Activated naive CD8-positive, alpha-beta T cell treated with anti-CD3 and anti-CD28 coated beads for 36 hours (primary cell): Measurements from ENCODE around the gene DLG4. TPM values are rescaled to one million over a fixed set of nuclear protein-coding genes. Genes with fewer than 3 reads are reported as not detected.

ENCODE experiments used
- DNase-seq: peaks from one replicate; pipeline ENCODE4 v3.0.0; 2021
- H3K27ac Mint-ChIP-seq: one replicate; pipeline ENCODE4 v1.8.0; 2022; ENCODE audit warnings: mild to moderate bottlenecking, moderate library complexity, mixed read lengths
- H3K27me3 Mint-ChIP-seq: one replicate; pipeline ENCODE4 v1.8.0; 2022; ENCODE audit warnings: mild to moderate bottlenecking, mixed read lengths
- H3K36me3 Mint-ChIP-seq: one replicate; pipeline ENCODE4 v1.8.0; 2021; ENCODE audit warnings: mild to moderate bottlenecking, mixed read lengths
- H3K4me1 Mint-ChIP-seq: one replicate; pipeline ENCODE4 v1.8.0; 2021; ENCODE audit warnings: mixed read lengths
- H3K4me3 Mint-ChIP-seq: one replicate; pipeline ENCODE4 v1.8.0; 2022; ENCODE audit warnings: mild to moderate bottlenecking, moderate library complexity, mixed read lengths
- H3K9me3 Mint-ChIP-seq: one replicate; pipeline ENCODE4 v1.8.0; 2022; ENCODE audit warnings: mixed read lengths
- total RNA-seq, 2 experiments: library from RNA; stranded (reverse); gene quantifications; one replicate each; pipeline ENCODE4 v1.2.3, GENCODE V29; 2021

The DLG4 gene
- total RNA-seq, 2 experiments from 2014 or later: 8.9 to 9.8 TPM

DNA sequence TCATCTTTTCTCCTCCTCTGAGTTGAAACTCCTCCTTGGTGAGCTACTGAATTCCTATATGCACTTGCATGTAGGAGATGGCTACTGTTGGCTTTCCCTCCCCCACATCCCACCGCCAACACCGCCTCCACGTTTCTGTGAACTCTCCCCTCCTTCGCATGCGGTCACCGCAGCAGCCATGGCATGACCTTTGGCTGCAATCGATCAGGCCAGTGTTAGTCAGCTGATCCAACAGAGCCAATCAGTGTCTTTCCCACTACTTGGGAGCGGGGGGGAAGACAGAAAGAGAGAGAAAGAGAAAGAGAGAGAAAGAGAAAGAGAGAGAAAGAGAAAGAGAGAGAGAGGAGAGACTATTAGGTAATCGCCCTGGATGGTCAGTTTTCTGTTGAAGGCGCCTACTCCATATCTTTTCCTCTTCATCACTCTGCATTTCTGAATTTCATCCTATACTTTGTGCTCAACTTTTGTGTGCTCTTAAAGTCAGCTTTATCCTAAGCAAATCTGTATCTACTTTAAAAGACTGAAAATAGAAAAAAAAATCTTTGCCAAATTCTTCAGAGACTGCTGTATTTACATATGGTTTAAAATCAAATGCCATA lies 63.2 kb downstream of the DLG4 start:
- H3K27ac Mint-ChIP-seq: no peak overlapping the region
- no peak for DNase-seq
- no peaks in the 10 kb centered on the region for H3K9me3 Mint-ChIP-seq
- H3K36me3 Mint-ChIP-seq: no peaks in the 10 kb centered on the region
- H3K27me3 Mint-ChIP-seq: peaks cover 7% of the 10 kb centered on the region
- H3K4me3 Mint-ChIP-seq: no peak overlapping the region
- H3K4me1 Mint-ChIP-seq: no peaks in the 10 kb centered on the region

DNA sequence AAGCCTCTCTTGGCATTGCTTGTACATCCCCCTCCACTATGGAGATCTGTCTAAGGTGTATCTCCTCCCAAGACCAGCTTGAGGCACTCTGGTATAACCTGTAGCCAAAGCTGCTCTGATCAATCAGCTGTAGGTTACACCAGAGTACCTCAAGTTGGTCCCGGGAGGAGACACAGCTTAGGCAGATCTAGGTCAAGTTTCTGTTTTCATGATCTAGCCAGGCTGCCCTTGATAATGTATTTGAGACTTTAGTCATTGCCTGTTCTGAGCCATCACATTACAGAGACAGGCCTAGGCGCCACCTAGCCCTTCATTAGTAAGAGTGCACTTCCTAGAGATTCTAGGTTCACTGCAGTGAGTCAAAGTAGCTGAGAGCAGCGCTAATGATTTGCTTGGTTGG lies 71.9 kb downstream of the DLG4 start:
- no peak for DNase-seq
- Mint-ChIP-seq H3K9me3 (no peaks in the 10 kb centered on the region), H3K4me1 (no peaks in the 10 kb centered on the region), H3K36me3 (no peaks in the 10 kb centered on the region), H3K27me3 (peaks cover 10% of the 10 kb centered on the region), H3K27ac (no peak overlapping the region), H3K4me3 (no peak overlapping the region)

DNA sequence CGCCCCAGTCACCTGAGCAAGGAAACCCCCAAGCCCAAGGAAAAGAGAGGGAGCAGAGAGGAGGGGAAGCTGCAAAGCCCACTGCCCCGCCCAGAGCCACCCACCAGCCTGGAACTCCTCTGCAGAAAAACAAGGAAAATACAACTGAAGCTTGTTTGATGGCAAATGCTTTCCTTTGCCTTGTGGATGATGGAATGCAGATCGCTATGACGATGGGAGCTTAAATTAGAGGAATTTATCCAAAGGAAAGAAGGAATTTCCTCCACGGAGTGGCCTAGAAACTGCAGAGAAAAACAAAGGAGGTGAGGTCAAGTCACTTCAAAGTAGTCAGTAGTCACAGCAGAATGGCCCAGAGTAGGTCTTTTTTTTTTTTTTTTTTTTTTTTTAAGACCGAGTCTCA lies 73.5 kb downstream of the DLG4 start:
- Mint-ChIP-seq H3K9me3 (no peaks in the 10 kb centered on the region), H3K4me3 (no peak overlapping the region), H3K27ac (no peak overlapping the region), H3K36me3 (no peaks in the 10 kb centered on the region), H3K27me3 (peaks cover 6% of the 10 kb centered on the region), H3K4me1 (no peaks in the 10 kb centered on the region)
- no peak for DNase-seq

DNA sequence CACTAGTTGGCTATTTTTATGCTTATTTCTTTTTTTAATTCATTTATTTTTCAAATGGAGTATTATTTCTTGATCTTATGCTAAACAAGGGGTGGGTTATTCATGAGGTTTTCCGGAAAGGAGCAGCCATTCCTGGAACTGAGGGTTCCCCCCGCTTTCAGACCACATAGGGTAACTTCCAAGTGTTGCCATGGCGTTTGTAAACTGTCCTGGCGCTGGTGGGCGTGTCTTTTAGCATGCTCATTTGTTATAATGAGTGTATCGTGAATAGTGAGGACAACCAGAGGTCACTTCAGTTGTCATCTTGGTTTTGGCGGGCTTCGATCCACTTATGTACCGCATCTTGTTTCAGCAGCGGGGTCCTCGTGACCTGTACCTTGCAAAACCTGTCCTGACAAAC lies 75.4 kb downstream of the DLG4 start:
- DNase-seq: no peak
- Mint-ChIP-seq H3K9me3 (no peaks in the 10 kb centered on the region), H3K27ac (no peak overlapping the region), H3K4me3 (no peak overlapping the region), H3K27me3 (peaks cover 5% of the 10 kb centered on the region), H3K4me1 (no peaks in the 10 kb centered on the region), H3K36me3 (no peaks in the 10 kb centered on the region)

DNA sequence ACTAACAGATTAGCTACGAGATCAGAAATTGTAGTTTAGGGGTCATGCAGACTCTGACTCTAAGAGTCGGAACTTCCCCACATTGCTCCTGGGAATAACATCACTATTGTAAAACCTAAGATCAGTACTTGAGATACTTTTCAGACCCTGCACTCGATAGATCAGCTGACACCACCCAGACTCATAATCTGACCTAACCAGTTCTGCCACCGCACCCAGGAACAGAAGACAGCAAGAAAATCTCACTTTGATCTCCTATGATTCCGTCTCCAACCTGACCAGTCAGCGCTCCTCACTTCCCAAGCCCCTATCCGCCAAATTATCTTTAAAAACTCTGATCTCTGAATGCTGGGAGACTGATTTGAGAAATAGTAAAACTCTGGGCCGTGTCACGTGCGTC lies 77.8 kb downstream of the DLG4 start:
- Mint-ChIP-seq H3K4me3 (no peak overlapping the region), H3K36me3 (no peaks in the 10 kb centered on the region), H3K4me1 (no peaks in the 10 kb centered on the region), H3K27me3 (peaks cover 20% of the 10 kb centered on the region), H3K27ac (no peak overlapping the region), H3K9me3 (no peaks in the 10 kb centered on the region)
- DNase-seq: no peak

DNA sequence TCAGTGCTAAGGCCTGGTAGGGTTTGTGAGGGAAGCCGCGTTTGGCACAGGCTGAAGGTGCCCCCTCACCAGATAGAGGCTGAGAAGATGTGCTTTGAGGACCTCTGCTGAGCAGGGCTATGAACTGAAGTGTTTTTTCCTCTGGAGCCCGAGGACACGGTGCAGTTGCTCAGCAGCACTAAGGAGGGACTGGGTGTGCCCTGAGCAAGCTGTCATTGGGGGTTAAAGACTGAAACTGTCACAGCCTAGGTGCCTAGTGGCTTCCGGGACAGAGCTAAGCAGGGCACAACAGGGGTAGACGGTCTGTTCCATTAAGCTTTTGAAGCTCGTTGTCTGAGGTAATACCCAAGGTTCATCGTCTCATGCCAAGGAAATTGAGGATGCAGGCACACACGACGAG lies 80.2 kb downstream of the DLG4 start:
- no peak overlapping the region for H3K27ac Mint-ChIP-seq

DNA sequence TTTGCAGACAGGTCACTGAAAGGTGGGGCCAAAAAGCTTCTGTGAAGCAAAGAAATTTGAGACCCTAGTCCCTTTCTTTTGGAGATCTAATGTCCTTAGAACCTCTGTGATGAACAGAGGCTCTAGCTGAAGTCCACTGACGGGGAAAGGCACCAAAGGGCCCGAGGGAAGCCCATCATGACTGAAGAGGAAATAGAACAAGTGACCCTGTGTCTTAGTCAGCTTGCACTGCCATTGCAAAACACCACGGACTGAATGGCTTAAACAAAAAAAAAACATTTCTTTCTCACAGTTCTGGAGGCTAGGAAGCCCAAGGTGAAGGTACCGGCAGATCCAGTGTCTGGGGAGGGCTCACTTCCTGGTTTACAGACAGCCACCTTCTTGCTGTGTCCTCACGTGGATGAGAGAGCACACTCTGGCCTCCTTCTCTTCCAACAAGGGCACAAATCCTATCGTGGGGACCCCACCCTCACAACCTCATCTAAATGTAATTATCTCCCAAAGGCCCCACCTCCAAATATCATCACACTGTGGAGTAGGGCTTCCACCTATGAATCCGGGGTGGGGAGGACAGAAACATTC lies 80.7 kb downstream of the DLG4 start:
- Mint-ChIP-seq H3K36me3 (no peaks in the 10 kb centered on the region), H3K27ac (no peak overlapping the region), H3K4me3 (no peak overlapping the region), H3K27me3 (peaks cover 26% of the 10 kb centered on the region), H3K9me3 (no peaks in the 10 kb centered on the region), H3K4me1 (no peaks in the 10 kb centered on the region)
- no peak for DNase-seq

More for the DNA sequence above, 80.2 kb downstream of the DLG4 start:
- Mint-ChIP-seq H3K9me3 (no peaks in the 10 kb centered on the region), H3K4me3 (no peak overlapping the region), H3K36me3 (no peaks in the 10 kb centered on the region), H3K4me1 (no peaks in the 10 kb centered on the region), H3K27me3 (peaks cover 26% of the 10 kb centered on the region)
- no peak for DNase-seq

DNA sequence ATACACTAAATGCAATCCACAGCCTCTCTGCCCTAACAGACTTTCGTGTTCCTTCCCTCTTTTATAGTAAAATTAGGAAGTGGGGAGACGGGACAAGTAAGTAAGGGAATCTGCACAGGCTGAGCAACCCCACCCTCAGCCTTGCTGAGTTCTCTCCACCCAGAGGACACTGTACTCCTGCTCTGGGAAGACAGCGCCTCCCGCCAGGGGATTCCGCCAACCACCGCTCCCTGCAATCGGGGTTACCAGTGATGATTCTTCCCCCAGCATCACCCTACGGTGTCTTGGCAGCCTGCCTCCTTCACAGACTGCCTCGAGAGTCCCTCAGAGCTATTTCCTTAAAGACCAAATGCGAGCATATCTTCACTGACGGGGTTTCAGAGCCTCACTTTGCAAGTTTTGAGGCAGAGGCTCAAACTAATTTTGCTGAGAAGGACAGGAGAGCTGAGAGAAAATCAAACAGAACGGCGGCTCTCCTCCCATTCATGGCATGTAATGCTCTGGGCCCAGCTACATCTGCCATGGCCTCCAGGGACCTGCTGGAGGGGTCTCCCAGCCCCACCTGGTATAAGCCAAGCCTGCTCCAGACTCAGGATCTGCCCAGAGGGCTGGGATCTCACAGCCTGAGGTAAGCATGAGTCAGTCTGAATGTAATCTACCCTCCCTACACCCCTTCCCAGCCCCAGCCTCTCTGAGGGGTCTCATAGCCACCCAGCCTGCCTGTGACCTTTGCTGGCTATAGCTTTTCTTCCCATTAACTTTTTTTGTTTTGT lies 82.3 kb downstream of the DLG4 start:
- Mint-ChIP-seq H3K9me3 (no peaks in the 10 kb centered on the region), H3K4me3 (no peak overlapping the region), H3K36me3 (no peaks in the 10 kb centered on the region), H3K27me3 (peaks cover 26% of the 10 kb centered on the region), H3K4me1 (peaks cover 9% of the 10 kb centered on the region), H3K27ac (no peak overlapping the region)
- DNase-seq: no peak

Other genes starting within 250 kb of the DLG4 start
- gene ALOX12, start 223.8 kb downstream of the DLG4 start, total RNA-seq: not detected
- 10 to 100 TPM; 90.6 to 98.6 TPM for gene RNASEK, start 207.2 kb downstream of the DLG4 start, total RNA-seq
- 1 to 10 TPM in 1 of 2 experiments, under 1 TPM in 1; 0.85 to 1.0 TPM for gene BCL6B, start 196.8 kb downstream of the DLG4 start, total RNA-seq
- 1 to 10 TPM; 5.2 to 6.2 TPM for gene SLC16A13, start 183.8 kb downstream of the DLG4 start, total RNA-seq
- 1 to 10 TPM; 1.5 to 1.8 TPM for gene SLC16A11, start 175.7 kb downstream of the DLG4 start, total RNA-seq
- gene CLEC10A, start 139.6 kb downstream of the DLG4 start, total RNA-seq: not detected
- gene ASGR2, start 105.0 kb downstream of the DLG4 start, total RNA-seq: not detected
- 1 to 10 TPM; 2.8 to 4.4 TPM for gene ASGR1, start 40.5 kb downstream of the DLG4 start, total RNA-seq
- gene ACADVL, start 102 bp upstream of the DLG4 start, total RNA-seq: 100 to 1,000 TPM; 245 to 256 TPM
- 10 to 100 TPM; 64.4 to 66.5 TPM for gene DVL2, start 14.7 kb upstream of the DLG4 start, total RNA-seq
- 10 to 100 TPM; 28.1 to 28.8 TPM for gene PHF23, start 19.6 kb upstream of the DLG4 start, total RNA-seq
- gene GABARAP, start 22.6 kb upstream of the DLG4 start, total RNA-seq: 100 to 1,000 TPM; 112 to 113 TPM
- gene CTDNEP1, start 31.9 kb upstream of the DLG4 start, total RNA-seq: 100 to 1,000 TPM; 180 to 191 TPM
- 100 to 1,000 TPM in 1 of 2 experiments, 10 to 100 TPM in 1; 99.0 to 110 TPM for gene ELP5, start 32.4 kb upstream of the DLG4 start, total RNA-seq
- 1 to 10 TPM in 1 of 2 experiments, under 1 TPM in 1; 0.90 to 1.6 TPM for gene CLDN7, start 42.6 kb upstream of the DLG4 start, total RNA-seq
- gene SLC2A4, start 61.9 kb upstream of the DLG4 start, total RNA-seq: under 1 TPM; 0.54 to 0.56 TPM
- under 1 TPM; 0.19 to 0.24 TPM for gene YBX2, start 74.8 kb upstream of the DLG4 start, total RNA-seq
- gene EIF5A, start 87.8 kb upstream of the DLG4 start, total RNA-seq: 1,000 to 10,000 TPM; 1,429 to 1,492 TPM
- 10 to 100 TPM; 58.4 to 62.6 TPM for gene GPS2, start 95.5 kb upstream of the DLG4 start, total RNA-seq
- gene NEURL4, start 109.5 kb upstream of the DLG4 start, total RNA-seq: 10 to 100 TPM; 44.1 to 46.0 TPM
- gene ACAP1, start 116.7 kb upstream of the DLG4 start, total RNA-seq: 100 to 1,000 TPM; 235 to 238 TPM
- 1 to 10 TPM; 4.0 to 4.5 TPM for gene KCTD11, start 132.3 kb upstream of the DLG4 start, total RNA-seq
- gene TMEM95, start 135.3 kb upstream of the DLG4 start, total RNA-seq: not detected
- 1 to 10 TPM; 4.3 to 5.0 TPM for gene TNK1, start 161.3 kb upstream of the DLG4 start, total RNA-seq
- gene PLSCR3, start 174.7 kb upstream of the DLG4 start, total RNA-seq: 10 to 100 TPM; 63.0 to 66.8 TPM
- gene TMEM256, start 184.3 kb upstream of the DLG4 start, total RNA-seq: 10 to 100 TPM; 42.7 to 44.3 TPM
- 1 to 10 TPM; 8.8 to 9.3 TPM for gene NLGN2, start 188.0 kb upstream of the DLG4 start, total RNA-seq
- gene SPEM1, start 200.5 kb upstream of the DLG4 start, total RNA-seq: not detected
- not detected for gene SPEM2, start 205.8 kb upstream of the DLG4 start, total RNA-seq
- not detected for gene SPEM3, start 209.0 kb upstream of the DLG4 start, total RNA-seq
- gene TMEM102, start 215.6 kb upstream of the DLG4 start, total RNA-seq: 10 to 100 TPM; 10.4 TPM
- 1 to 10 TPM; 7.6 to 9.2 TPM for gene FGF11, start 219.7 kb upstream of the DLG4 start, total RNA-seq
- 10 to 100 TPM; 10.6 to 11.3 TPM for gene CHRNB1, start 225.2 kb upstream of the DLG4 start, total RNA-seq